GM18909 (cell line): Measurements from ENCODE around the gene HS1BP3.

Experiments
- ATAC-seq: cut with Tn5 transposase; IDR thresholded peaks from one replicate; pipeline ENCODE4 v1.9.1; 2021; ENCODE audit warnings: mild to moderate bottlenecking; ENCODE audit not compliant: unreplicated experiment, poor library complexity

Gene HS1BP3

DNA sequence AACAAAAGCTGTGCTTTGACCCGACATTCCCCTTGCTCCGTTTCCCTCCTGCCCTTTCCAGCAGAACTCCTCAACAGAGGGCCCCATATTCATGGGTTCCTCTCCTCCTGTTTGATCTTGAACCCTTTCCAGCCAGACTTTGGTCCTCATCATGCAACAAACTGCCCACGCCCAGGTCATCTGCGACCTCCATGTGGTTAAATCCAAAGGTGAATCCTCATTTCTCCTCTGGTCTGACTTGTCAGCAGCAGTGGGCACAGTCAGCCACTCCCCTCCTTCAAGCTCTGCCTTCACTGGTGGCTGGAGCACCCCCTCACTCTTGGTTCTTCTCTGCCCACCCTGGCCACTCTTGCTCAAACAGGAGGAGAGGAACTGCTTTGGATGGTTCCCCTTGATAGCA lies 2.7 kb downstream of the HS1BP3 start:
- no peak for ATAC-seq

DNA sequence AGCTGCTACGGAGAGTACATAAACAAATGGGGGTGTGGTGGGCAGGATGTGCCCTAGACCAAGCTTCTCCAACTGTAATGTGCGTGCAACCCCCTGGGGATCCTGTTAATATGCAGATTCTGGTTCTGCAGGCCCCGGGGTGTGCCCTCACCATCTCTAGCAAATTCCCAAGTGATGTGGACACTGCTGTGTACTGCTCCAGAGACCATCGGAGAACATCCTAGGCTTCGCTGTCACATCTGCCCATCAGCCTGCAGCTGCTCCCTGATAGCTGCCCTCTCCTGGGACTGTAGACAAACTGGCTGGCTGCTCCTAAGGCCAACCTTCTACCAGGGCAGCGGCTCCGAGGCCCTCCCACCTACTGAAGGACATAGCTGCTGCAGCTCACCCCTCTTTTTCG lies 3.2 kb downstream of the HS1BP3 start:
- ATAC-seq = no peak

DNA sequence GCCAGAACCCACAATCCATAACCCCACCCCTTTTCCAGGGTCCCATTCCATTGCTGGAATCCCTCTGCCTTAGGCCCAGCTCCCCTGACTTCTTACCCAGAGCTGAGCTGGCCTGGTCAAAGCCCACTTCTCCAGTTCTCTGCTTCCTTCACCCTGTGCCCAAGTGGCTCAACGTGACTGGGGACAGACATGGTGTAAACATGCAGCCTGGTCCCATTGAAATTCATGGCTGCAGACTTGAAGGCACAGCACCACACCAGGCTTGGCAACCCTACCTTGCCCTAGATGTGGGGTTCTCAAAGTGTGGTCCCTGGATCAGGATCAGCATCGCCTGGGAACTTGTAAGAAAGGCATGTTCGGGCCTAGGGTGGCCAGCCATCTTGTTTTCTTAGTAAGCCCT lies 3.7 kb downstream of the HS1BP3 start:
- ATAC-seq = no peak

DNA sequence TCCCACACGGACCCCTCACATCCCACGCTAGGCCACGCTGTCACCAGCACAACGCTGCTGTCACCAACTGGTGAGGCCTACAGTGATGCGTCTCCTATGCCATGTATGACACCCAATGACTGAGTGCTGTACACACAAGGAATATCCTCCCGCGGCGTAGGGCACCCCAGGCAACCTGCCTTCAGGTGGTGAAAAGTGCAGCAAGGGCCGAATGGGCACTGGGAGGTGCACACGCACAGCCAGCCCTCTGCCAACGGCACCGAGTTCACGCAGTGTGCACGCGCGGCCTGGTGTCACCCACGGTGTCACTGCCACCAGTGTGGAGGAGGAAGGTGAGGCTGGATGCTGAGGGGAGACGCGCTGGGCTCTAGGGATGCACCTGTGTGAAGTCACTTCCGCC lies 4.5 kb downstream of the HS1BP3 start:
- no peak for ATAC-seq

DNA sequence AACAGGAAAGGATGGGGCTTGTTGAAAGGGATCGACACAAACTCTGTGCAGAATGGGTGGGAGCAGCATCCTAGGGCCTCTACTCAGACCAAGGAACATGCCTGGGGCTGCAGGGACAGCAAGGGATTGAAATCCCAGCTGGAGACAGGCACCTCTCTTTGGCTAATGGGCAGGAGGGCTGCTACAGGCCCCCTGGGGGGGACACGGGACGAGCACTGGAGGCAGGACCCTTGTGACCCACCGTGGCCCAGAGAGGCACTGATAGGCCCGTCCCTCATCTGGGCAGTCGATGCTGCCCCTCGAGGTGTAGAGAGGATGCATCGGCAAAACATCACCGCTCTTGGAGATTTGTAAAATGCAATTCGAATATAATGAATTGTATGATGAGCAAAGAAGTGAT lies 5.1 kb downstream of the HS1BP3 start:
- ATAC-seq = no peak

DNA sequence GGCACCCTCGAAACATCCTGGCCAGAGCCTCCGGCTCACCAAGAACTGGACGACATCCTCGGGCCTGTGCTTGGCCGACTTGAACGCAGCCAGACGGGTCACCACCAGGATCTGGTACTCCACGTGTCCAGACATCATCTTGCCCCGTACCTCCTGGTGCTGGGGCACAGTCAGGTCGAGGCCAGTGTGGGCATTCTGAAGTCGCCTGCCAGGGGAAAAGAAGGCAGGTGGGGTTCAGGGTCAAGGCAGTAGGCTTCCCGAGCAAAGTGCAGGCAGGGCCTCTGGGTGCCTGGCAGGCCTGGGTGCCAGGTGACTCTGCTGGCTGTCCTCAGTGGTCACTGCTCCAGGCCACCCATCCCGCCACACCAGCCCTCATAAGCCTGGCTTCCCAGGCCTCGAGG lies 5.6 kb downstream of the HS1BP3 start:
- no peak for ATAC-seq

DNA sequence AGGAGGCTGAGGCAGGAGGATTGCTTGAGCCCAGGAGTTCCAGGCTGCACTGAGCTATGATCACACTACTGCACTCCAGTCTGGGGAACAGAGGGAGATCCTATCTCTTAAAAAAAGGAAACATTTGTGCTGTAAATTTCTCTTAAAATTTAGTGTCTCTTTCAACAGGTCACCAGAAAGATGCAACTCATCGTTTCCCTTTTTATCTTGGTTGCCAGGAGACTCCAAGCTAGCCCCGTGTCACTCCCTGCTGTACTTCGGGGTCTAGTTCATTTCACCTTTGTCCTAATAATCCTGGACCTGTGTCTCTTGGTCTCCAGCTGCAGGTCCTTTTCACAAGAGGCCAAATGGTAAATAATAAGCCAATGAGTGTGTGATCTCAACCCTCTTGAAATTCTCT lies 7.1 kb downstream of the HS1BP3 start:
- no peak for ATAC-seq

DNA sequence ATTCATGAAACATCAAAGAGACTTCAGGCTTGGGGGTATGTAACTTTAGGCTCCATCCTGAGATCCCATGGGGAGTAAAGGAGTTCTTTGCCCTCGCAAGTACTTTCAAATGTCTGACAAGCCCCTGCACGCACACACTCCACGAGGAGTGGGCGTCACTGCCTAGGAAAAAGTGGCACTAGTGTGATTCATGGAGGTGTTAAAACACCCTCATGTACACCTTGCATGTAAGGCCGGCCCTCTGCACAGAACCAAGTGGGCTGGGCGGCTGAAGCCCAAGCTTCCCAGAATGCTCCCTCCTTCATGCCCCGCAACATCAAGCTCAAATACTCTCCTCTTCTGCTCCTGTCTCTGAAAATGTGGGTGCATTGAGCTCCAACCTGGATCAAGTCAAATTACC lies 7.8 kb downstream of the HS1BP3 start:
- no peak for ATAC-seq

DNA sequence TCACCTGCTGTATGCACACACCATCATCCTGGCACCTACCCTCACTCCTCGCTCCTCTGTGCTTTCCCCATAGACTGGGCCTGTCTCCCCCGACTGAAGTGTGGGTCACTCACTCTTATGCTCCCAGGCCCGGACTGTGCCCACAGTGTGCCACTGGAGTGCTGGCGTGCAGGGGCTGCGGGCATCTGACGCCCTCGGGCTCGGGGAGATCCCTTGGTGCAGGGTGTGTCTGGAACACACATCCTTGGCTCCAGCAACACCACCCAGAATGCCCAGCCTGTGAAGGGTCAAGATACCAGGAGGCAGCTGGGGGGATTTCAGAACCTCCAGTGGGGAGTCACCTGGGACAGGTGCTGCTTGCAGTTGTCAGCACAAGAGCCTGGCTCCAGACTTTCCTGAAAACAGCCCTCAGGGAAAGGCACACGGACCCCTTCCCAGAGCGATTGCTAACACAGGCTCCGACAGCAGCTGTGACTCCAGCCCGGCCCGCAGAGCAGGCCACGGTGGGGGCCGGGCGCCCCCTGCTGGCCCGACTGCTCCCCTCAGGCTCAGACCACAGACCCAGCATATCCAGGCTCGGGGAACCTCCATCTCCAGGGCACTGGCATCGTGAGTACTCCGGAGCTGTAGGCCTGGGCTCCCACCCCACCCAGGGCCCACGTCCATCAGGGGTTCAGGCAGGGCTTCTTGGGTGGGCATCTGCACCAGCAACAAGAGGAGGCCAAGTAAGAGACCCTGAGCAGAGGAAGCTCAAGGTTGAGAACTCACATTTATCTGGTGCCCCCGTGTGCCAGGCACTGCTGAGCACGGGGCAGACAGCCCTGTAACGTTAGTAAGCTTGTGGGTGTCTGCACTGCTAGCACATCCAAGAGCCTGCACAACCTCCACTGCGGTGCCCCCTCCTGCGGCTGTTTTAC lies 8.6 kb downstream of the HS1BP3 start:
- peak; percentile 97 for ATAC-seq

DNA sequence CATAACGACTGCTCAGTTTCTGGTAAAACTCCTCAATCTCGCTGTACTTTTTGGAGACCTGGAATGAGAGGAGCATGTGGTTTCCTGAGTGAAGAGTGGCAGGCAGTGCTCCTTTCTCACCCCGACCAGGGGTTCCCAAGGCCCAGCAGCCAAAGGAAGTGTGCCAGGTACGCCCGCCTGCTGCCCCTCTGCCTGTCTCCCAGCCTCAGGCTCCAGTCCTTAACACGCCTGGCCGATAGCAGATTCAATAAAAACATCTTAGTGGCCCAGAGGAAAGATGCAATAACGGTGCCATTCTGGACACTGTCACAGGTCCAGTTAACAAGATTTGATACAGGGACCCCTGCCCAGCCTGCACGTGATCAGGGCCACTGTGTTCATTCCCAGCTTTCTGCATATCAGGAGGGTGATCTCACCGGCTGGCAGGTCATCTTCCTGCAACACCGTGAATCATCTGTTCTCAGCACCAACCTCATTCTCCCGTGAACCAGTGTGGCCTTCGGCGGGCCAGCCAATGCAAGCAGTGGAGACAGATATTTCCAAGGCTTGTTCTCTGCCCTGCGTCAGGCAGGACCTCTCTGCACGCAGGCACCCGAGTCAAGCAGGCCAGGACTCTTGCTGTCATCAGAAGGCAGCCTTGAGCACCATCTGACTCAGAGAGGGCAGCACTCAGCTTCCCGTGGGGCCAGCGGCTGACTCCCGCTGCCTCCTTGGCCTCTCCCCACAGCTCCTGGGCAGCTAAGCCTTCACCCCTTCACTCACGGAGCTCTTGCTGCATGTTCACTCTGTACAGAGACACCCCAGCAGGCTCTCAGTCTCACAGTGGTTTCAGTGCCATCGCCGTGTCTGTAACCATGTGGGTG lies 9.5 kb downstream of the HS1BP3 start:
- ATAC-seq = no peak

DNA sequence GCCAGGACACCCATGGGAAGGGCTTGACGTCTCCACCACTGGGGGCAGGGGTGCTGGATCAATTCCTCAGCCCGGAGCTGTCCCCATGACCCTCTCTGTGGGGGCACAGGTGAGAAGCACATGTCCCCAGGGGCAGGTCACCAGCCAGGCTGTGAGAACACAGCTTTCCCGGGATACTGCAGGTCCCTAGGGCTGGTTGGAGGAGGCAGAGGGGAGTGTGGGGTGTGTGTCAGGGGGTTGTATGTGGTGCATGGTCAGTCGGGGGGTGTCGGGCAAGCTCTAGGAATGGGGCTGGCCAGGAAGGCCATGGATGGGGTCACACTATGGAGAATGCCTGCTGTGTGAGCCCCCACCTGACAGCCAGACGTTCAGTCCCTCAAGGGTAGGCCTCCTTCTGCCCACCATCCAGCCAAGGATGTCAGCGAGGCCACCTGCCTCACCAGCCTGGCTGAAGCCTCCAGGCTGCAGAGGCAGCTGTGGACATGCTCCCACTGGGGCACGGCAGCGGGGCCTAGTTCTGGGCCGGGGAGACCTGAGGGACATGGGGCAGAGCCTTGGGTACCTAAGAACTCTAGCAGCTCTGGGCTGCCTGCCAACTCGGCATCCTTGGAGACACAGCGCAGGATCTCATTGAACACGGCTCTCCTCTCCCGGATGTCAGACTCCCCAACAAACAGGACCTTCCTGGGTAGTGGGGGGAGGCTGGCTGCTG lies 10.3 kb downstream of the HS1BP3 start:
- no peak for ATAC-seq

DNA sequence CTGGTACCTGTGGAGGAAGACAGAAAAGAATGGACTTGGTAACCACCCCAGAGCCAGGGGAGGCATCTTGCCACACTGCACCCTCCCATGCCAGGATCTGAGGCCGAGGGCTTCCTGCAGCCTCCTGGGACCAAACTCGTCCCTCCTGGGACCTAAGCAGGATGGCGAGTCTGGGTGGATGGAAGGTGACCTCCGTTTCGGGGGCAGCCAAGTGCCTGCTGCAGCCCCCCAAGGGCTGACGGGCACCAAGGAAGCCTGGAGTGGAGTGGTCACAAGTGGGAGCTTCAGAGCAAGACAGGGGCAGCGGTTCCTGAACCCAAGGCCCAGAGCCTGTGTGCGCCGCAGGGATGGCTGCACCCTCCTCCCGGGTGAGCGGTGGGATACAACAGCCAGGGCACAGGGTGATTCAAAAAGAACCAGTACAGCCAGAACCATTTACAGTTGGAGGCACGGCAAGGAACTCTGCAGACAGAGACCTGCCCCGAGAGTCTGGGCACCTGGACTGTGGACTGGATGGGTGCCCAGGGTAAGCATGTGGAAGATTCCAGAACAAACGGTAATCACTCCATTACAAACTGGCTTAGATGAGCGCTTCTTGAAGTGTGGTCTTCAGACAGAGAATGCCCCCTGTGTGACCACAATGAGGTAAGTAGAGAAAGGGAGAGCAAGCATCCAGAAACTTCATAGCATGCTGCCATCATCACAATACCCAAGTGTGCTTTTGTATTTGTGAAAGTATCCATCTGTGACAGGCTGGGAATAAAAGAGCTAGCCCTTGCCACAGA lies 12.1 kb downstream of the HS1BP3 start:
- no peak for ATAC-seq

DNA sequence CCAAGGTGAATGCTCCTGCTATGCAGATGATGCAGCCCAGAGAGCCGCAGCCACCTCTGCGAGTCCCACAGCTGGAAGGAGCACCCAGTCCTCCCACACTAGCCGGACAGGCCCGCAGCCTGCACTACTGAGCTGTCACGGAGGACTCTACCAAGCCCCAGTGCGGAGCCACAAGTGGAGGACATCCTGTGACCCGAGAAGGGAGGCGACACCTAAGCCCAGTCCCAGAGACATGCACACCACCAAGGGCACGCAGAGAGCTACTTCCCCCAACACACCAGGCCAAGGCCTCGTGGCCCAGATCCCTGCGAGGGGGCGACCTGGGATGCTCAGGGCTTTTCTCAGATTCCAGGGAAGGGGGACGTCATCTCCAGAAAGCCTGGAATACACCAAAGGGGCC lies 12.9 kb downstream of the HS1BP3 start:
- no peak for ATAC-seq

DNA sequence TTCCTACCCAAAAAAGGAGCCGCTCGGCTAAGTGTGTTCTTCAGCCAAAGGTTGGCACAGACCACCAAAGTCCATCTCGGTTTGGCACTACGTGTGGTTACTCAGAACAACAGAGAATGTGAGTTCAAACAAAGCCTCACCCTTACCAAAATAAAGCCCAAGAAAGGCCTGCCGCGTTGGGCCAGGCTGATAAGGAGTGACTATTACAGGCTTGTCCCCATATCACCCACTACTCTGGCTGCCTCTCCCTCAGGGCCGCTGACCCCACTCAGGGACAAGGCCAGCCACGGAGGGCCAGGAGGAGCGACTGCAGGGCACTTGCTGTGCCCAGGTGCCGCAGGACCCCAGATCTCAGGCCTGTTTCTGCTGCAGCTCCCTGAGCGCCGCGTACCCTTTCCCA lies 13.8 kb downstream of the HS1BP3 start:
- no peak for ATAC-seq

DNA sequence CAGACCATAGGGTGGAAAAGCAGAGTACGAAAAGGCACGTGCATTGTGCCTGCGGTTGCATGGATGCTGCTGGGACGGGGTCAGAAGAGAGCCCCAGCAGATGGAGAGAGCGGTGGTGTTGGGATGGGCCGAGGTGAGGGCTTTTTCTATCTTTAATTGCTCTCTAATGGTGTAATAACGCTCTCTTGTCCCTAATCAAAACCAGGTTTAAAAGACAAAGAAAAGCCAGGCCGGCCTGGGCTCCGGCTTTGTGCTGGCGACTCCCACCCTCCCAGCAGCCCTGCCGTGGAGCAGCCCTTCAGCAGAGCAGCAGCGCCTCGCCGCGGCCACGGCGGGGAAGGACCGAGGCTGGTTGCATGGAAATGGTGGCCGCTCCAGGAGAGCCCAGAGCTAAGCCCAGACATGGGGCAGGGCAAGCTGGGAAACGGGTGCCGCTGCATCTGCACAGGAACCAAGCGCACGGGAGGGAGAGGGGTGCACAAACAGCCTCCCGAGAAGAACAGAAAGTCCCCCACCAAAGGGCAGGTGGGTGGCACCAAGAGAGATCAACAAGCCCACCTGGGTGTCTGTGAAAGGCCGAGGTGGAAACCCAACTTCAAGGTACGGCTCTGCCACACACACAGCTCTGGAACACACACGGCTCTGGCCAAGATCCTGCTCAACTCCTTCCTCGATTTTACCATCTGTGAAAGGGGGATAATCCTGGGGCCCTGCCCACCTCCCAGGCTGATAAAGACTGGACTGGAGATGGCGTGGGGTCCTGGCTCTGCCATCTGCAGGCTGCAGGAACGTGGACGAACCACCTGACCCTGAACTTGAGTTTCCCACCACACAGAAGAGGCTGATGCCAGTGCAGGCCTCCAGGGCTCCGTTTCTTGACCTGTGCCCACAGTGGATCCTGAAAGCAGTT lies 15.0 kb downstream of the HS1BP3 start:
- ATAC-seq = peak; percentile 83

DNA sequence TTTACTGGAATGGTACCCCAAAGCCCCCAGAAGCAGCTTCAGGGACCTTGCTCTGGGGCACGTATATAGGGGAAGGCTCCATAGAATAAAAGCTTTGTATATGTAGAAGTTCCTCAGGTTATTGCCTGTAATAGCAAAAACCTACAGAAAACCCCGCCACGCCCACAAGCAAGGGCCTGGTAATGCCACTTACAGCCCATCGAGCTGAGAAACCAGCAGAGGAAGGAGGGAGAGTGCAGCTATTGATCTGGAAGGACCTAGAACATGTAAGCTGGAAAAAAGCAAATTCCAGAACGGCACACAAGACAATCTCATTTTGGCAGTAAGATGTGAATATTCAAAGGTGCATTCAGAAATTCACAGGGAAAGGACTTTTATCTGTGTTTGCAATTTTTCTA lies 15.8 kb downstream of the HS1BP3 start:
- no peak for ATAC-seq

DNA sequence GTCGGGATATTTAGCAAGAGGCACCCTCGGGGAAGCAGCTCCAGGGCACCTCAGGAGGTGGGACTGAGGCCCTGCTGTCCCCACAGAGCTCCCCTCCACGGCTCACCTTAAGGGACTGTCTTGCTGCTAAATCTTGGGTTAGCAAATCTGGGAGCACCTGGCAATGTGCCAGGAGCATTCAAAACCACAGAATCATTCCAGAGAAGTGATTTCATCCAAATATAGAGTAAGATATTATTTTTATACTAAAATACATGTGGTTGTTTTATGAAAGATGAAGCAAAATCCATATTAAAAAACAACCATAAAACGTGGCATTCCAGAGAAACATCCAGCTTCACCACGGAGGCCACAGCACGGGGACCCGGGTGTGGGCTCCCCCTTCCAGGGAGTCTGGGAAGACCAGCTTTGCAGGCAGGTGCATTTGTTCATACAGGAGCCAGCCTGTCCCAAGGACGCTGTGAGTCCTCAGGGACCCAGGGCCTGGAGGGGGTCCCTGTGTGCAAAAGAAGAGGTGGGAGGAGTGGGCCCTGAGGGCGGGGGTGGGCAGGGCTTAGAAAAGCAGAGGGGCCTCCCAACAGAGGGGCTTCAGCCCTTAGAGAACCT lies 16.3 kb downstream of the HS1BP3 start:
- no peak for ATAC-seq

DNA sequence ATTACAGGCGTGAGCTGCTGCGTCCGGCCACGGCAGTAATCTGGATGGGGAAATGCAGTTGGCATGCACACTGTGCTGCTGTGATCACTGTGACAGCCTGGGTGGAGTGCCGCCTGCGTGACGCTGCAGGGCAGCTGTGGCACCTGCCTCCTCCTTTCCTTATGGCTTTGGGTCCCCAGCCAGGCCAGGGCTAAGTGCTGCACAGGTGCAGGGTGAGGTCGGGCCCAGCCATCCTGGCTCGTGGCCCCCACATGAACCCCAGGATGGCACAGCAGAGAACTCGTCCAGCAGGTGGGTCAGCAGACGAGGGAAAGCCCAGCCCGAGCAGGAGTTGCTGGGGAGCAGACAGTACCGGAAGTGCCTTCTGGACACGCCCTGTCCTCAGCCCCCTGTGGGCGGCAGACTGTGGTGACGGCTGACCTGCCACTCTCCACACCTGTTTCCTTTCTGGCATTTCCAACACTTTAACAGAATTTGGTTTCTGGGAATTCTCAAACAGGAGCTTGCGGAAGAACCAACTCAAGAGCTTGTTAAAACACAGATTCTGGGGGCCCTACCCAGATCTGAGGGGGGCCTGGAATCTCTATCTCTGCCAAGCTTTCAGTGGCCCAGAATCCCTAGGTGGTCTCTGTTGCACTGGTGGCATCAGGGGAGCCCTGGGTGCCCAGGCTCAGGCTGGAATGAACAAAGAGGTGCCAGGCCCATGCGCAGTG lies 16.9 kb downstream of the HS1BP3 start:
- ATAC-seq = peak; percentile 50
